ENCODE results near the gene ADGRB3. TPM values are rescaled to one million over a fixed set of nuclear protein-coding genes. Genes with fewer than 3 reads are reported as not detected.

The ADGRB3 gene
- total and polyA plus RNA-seq, 10 of the 15 experiments (the other 5 are each of a cell fraction or from before 2014, with no cell fraction given) = 0.03 to 0.06 TPM; not detected in 8

GRCh38 chr6:69232911-69233448 lies 597.9 kb downstream of the ADGRB3 start (continued):
- TF ChIP-seq, protein P1, sequence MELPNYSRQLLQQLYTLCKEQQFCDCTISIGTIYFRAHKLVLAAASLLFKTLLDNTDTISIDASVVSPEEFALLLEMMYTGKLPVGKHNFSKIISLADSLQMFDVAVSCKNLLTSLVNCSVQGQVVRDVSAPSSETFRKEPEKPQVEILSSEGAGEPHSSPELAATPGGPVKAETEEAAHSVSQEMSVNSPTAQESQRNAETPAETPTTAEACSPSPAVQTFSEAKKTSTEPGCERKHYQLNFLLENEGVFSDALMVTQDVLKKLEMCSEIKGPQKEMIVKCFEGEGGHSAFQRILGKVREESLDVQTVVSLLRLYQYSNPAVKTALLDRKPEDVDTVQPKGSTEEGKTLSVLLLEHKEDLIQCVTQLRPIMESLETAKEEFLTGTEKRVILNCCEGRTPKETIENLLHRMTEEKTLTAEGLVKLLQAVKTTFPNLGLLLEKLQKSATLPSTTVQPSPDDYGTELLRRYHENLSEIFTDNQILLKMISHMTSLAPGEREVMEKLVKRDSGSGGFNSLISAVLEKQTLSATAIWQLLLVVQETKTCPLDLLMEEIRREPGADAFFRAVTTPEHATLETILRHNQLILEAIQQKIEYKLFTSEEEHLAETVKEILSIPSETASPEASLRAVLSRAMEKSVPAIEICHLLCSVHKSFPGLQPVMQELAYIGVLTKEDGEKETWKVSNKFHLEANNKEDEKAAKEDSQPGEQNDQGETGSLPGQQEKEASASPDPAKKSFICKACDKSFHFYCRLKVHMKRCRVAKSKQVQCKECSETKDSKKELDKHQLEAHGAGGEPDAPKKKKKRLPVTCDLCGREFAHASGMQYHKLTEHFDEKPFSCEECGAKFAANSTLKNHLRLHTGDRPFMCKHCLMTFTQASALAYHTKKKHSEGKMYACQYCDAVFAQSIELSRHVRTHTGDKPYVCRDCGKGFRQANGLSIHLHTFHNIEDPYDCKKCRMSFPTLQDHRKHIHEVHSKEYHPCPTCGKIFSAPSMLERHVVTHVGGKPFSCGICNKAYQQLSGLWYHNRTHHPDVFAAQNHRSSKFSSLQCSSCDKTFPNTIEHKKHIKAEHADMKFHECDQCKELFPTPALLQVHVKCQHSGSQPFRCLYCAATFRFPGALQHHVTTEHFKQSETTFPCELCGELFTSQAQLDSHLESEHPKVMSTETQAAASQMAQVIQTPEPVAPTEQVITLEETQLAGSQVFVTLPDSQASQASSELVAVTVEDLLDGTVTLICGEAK (IDR thresholded peaks at IDR 0.05; ENCODE audit: borderline replicate concordance) = peak; percentile 79
- TF ChIP-seq, protein P2, sequence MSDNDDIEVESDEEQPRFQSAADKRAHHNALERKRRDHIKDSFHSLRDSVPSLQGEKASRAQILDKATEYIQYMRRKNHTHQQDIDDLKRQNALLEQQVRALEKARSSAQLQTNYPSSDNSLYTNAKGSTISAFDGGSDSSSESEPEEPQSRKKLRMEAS (IDR thresholded peaks at IDR 0.05; ENCODE audit: low read depth, low read length) = peak; percentile 68; the same call in 1 of the 2 replicates
- TF ChIP-seq BACH1 (IDR thresholded peaks at IDR 0.05; ENCODE audit: borderline replicate concordance) (no peak), SUZ12 (IDR thresholded peaks at IDR 0.05; ENCODE audit: unreplicated experiment) (no peak), CREB1 (IDR thresholded peaks at IDR 0.05; ENCODE audit: low read depth) (0 out of 2 replicates have a peak, but pooled peaks have one; percentile 31), JUND (IDR thresholded peaks at IDR 0.05; ENCODE audit: low read depth, low read length) (no peak), ZNF384 (IDR thresholded peaks at IDR 0.05; ENCODE audit: borderline replicate concordance, low read depth, low read length) (no peak), ATF7 (IDR thresholded peaks at IDR 0.05; ENCODE audit: low read depth) (no peak), YY1 (IDR thresholded peaks at IDR 0.05; ENCODE audit: low read depth, low read length) (0 out of 2 replicates have a peak, but pooled peaks have one; percentile 21), MEF2B (IDR thresholded peaks at IDR 0.05; ENCODE audit: partially characterized antibody, poor library complexity, severe bottlenecking) (no peak), SIN3A (IDR thresholded peaks at IDR 0.05; ENCODE audit: low read depth, low read length) (peak; percentile 71; the same call in 1 of the 2 replicates), SMARCA5 (IDR thresholded peaks at IDR 0.05) (no peak), TBL1XR1 (IDR thresholded peaks at IDR 0.05; ENCODE audit: low read depth, low read length) (no peak), BHLHE40 (IDR thresholded peaks at IDR 0.05; ENCODE audit: borderline replicate concordance in 1 of 2, low read depth in 2 of 2, low read length in 1 of 2) (peak; percentile 33 to 50; a peak in 2 of 4 replicates), BMI1 (IDR thresholded peaks at IDR 0.05; ENCODE audit: borderline replicate concordance) (no peak), EED (IDR thresholded peaks at IDR 0.05; ENCODE audit: low read depth) (no peak), NKRF (conservative IDR thresholded peaks at IDR 0.05) (0 out of 2 replicates have a peak, but pooled peaks have one; percentile 44)
- TF ChIP-seq, protein P3, sequence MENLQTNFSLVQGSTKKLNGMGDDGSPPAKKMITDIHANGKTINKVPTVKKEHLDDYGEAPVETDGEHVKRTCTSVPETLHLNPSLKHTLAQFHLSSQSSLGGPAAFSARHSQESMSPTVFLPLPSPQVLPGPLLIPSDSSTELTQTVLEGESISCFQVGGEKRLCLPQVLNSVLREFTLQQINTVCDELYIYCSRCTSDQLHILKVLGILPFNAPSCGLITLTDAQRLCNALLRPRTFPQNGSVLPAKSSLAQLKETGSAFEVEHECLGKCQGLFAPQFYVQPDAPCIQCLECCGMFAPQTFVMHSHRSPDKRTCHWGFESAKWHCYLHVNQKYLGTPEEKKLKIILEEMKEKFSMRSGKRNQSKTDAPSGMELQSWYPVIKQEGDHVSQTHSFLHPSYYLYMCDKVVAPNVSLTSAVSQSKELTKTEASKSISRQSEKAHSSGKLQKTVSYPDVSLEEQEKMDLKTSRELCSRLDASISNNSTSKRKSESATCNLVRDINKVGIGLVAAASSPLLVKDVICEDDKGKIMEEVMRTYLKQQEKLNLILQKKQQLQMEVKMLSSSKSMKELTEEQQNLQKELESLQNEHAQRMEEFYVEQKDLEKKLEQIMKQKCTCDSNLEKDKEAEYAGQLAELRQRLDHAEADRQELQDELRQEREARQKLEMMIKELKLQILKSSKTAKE (IDR thresholded peaks at IDR 0.05; ENCODE audit: low read depth, poor library complexity, severe bottlenecking) = no peak
- TF ChIP-seq, protein P4, sequence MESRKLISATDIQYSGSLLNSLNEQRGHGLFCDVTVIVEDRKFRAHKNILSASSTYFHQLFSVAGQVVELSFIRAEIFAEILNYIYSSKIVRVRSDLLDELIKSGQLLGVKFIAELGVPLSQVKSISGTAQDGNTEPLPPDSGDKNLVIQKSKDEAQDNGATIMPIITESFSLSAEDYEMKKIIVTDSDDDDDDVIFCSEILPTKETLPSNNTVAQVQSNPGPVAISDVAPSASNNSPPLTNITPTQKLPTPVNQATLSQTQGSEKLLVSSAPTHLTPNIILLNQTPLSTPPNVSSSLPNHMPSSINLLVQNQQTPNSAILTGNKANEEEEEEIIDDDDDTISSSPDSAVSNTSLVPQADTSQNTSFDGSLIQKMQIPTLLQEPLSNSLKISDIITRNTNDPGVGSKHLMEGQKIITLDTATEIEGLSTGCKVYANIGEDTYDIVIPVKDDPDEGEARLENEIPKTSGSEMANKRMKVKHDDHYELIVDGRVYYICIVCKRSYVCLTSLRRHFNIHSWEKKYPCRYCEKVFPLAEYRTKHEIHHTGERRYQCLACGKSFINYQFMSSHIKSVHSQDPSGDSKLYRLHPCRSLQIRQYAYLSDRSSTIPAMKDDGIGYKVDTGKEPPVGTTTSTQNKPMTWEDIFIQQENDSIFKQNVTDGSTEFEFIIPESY (IDR thresholded peaks at IDR 0.05) = no peak
